GM23338 (cell line): ENCODE results near the gene ACAP1. TPM values are rescaled to one million over a fixed set of nuclear protein-coding genes. Genes with fewer than 3 reads are reported as not detected.

Experiments used
- ATAC-seq: fragments of 200-7000 bp; cut with Tn5 transposase; 3 replicates; pipeline ENCODE4 v1.9.1; 2020
- DNase-seq: peaks from one replicate; pipeline ENCODE4 v3.0.0-alpha.2; 2015; ENCODE audit warnings: low spot score
- H2AFZ ChIP-seq: fragments of 200-600 bp; sonication (generic); 2 replicates; pipeline ENCODE4 v1.8.0; 2016; ENCODE audit warnings: antibody characterized with exemption, mild to moderate bottlenecking, moderate library complexity
- H3F3A ChIP-seq: fragments of 200-600 bp; sonication (generic); replicated peaks from 2 replicates; pipeline ENCODE4 v1.8.0; 2017; ENCODE audit warnings: antibody characterized with exemption, mixed run types, low read depth
- H3K27ac ChIP-seq: fragments of 200-600 bp; sonication (generic); 2 replicates; pipeline ENCODE4 v1.6.1; 2016; ENCODE audit warnings: low read depth
- H3K27me3 ChIP-seq: fragments of 200-600 bp; sonication (generic); 2 replicates; pipeline ENCODE4 v1.8.0; 2016; ENCODE audit warnings: mild to moderate bottlenecking, mixed run types, moderate library complexity; ENCODE audit not compliant: insufficient read depth
- H3K36me3 ChIP-seq: fragments of 200-600 bp; sonication (generic); 2 replicates; pipeline ENCODE4 v1.8.0; 2016; ENCODE audit warnings: mild to moderate bottlenecking; ENCODE audit not compliant: insufficient read depth
- H3K4me1 ChIP-seq: fragments of 200-600 bp; sonication (generic); 2 replicates; pipeline ENCODE4 v1.8.0; 2016; ENCODE audit warnings: mild to moderate bottlenecking, moderate library complexity; ENCODE audit not compliant: insufficient read depth
- H3K4me2 ChIP-seq: fragments of 200-600 bp; sonication (generic); 2 replicates; pipeline ENCODE4 v1.7.1; 2017; ENCODE audit warnings: mixed run types
- H3K4me3 ChIP-seq: fragments of 200-600 bp; sonication (generic); 2 replicates; pipeline ENCODE4 v1.6.1; 2016; ENCODE audit warnings: mixed run types
- H3K79me2 ChIP-seq: fragments of 200-600 bp; sonication (generic); replicated peaks from 2 replicates; pipeline ENCODE4 v1.8.0; 2017; ENCODE audit warnings: mild to moderate bottlenecking; ENCODE audit not compliant: insufficient read depth
- H3K9me2 ChIP-seq: fragments of 200-600 bp; sonication (generic); 2 replicates; pipeline ENCODE4 v1.8.0; 2017; ENCODE audit not compliant: insufficient read depth
- H4K20me1 ChIP-seq: fragments of 200-600 bp; sonication (generic); replicated peaks from 2 replicates; pipeline ENCODE4 v1.8.0; 2017; ENCODE audit warnings: mild to moderate bottlenecking; ENCODE audit not compliant: insufficient read depth
- H3K27ac Mint-ChIP-seq: 2 replicates; pipeline ENCODE4 v1.8.0; 2020; ENCODE audit warnings: inconsistent platforms, mild to moderate bottlenecking, moderate library complexity, mixed read lengths
- H3K27me3 Mint-ChIP-seq: 3 replicates; pipeline ENCODE4 v1.8.0; 2022; ENCODE audit warnings: low read depth, mild to moderate bottlenecking, moderate library complexity, mixed read lengths, inconsistent platforms; ENCODE audit not compliant: insufficient read depth, poor library complexity
- H3K36me3 Mint-ChIP-seq: 3 replicates; pipeline ENCODE4 v1.8.0; 2021; ENCODE audit warnings: low read depth, mild to moderate bottlenecking, inconsistent platforms, moderate library complexity, mixed read lengths
- H3K4me1 Mint-ChIP-seq: 3 replicates; pipeline ENCODE4 v1.8.0; 2020; ENCODE audit warnings: mild to moderate bottlenecking, inconsistent platforms, mixed read lengths
- H3K4me3 Mint-ChIP-seq: 3 replicates; pipeline ENCODE4 v1.8.0; 2021; ENCODE audit warnings: moderate library complexity, mild to moderate bottlenecking, inconsistent platforms, mixed read lengths
- H3K9me3 Mint-ChIP-seq: 3 replicates; pipeline ENCODE4 v1.8.0; 2020; ENCODE audit warnings: moderate library complexity, mild to moderate bottlenecking, inconsistent platforms, mixed read lengths
- CREB1 ChIP-seq: fragments of 250-450 bp; sonication (Bioruptor Pico); IDR thresholded peaks from 2 replicates; pipeline ENCODE4 v1.5.0; 2020; ENCODE audit warnings: low read depth, mild to moderate bottlenecking, moderate library complexity
- EZH2 ChIP-seq: fragments of 200-600 bp; sonication (generic); IDR thresholded peaks from one replicate; pipeline ENCODE4 v1.8.0; 2017; ENCODE audit warnings: antibody characterized with exemption, mild to moderate bottlenecking, low read depth; ENCODE audit not compliant: unreplicated experiment
- EZH2phosphoT487 ChIP-seq: fragments of 200-600 bp; sonication (generic); IDR thresholded peaks from one replicate; pipeline ENCODE4 v1.8.1; 2018; ENCODE audit warnings: antibody characterized with exemption; ENCODE audit not compliant: unreplicated experiment
- JUNB ChIP-seq: IDR thresholded peaks from one replicate; pipeline ENCODE4 v1.6.1; 2016; ENCODE audit warnings: antibody characterized with exemption; ENCODE audit not compliant: unreplicated experiment
- NANOG ChIP-seq: IDR thresholded peaks from 2 replicates; pipeline ENCODE4 v1.6.1; 2016; ENCODE audit warnings: antibody characterized with exemption, borderline replicate concordance
- POLR2AphosphoS5 ChIP-seq: IDR thresholded peaks from 2 replicates; pipeline ENCODE4 v1.6.1; 2016; ENCODE audit warnings: antibody characterized with exemption, low read depth
- STAT1 ChIP-seq: IDR thresholded peaks from one replicate; pipeline ENCODE4 v1.6.1; 2016; ENCODE audit warnings: antibody characterized with exemption; ENCODE audit not compliant: unreplicated experiment
- ZNF114 ChIP-seq: fragments of 250-450 bp; sonication (Bioruptor Pico); IDR thresholded peaks from 2 replicates; pipeline ENCODE4 v1.5.0; 2020; ENCODE audit warnings: mild to moderate bottlenecking, moderate library complexity
- ZNF331 ChIP-seq: fragments of 250-450 bp; sonication (Bioruptor Pico); IDR thresholded peaks from 2 replicates; pipeline ENCODE4 v1.5.0; 2020; ENCODE audit warnings: low read depth, mild to moderate bottlenecking, moderate library complexity
- polyA plus RNA-seq: library from polyadenylated mRNA; unstranded; fragments of >200 nt; fragmentation: Nextera tagmentation; extraction: Ambion mirVana; gene quantifications from 2 replicates; pipeline ENCODE4 v1.2.1, GENCODE V29; 2016
- total RNA-seq: library from RNA; depleted of rRNA; stranded (reverse); fragments of >200 nt; shearing (Covaris generic); gene quantifications from 2 replicates; pipeline ENCODE4 v1.2.3, GENCODE V29; 2014
- TF ChIP-seq, protein P1 (sequence below): IDR thresholded peaks from one replicate; pipeline ENCODE4 v1.6.1; 2018; ENCODE audit warnings: antibody characterized with exemption; ENCODE audit not compliant: unreplicated experiment
- TF ChIP-seq, protein P2 (sequence below): IDR thresholded peaks from 2 replicates; pipeline ENCODE4 v1.6.1; 2016; ENCODE audit warnings: antibody characterized with exemption
- TF ChIP-seq, protein P3 (sequence below): fragments of 250-450 bp; sonication (Bioruptor Pico); IDR thresholded peaks from 2 replicates; pipeline ENCODE4 v1.5.0; 2020; ENCODE audit warnings: mild to moderate bottlenecking, moderate library complexity
- TF ChIP-seq, protein P4 (sequence below), 2 experiments: fragments of 200-600 bp in 1 of 2; sonication (generic) in 1 of 2; conservative IDR thresholded peaks; 2 replicates each; pipeline versions ENCODE4 v1.5.1 to v1.6.1; 2016 to 2017; ENCODE audit warnings: antibody characterized with exemption in 2 of 2, low read depth in 2 of 2, mild to moderate bottlenecking in 2 of 2, moderate library complexity in 1 of 2

ACAP1 gene
- total and polyA plus RNA-seq, 2 experiments from 2014 or later, result 30.7 to 40.1 TPM

DNA sequence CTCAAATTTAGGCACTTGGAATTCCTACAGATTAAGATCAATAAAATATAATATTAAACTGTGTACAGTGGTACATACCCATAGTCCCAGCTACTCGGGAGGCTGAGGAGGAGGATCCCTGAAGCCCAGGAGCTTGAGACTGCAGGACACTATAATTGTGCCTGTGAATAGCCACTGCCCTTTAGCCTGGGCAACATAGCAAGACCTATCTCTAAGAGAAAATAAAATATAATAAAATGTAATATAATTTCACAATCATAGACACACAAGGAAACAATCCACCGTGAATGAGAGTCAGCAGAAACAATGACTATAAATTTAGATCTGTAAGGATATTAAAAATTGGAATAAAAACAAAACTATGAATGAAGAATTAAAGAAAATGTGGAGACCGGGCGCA is 34.5 kb downstream of the ACAP1 start:
- Histone ChIP-seq H3F3A (0 out of 2 replicates have a peak, but pooled peaks cover 5% of the 10 kb centered on the region), H3K4me2 (no peak overlapping the region), H3K79me2 (no peaks in the 10 kb centered on the region), H3K4me3 (no peak overlapping the region), H3K4me1 (peaks cover 28% of the 10 kb centered on the region), H3K9me2 (no peaks in the 10 kb centered on the region), H2AFZ (no peak overlapping the region), H3K36me3 (no peaks in the 10 kb centered on the region), H3K27ac (no peak overlapping the region), H4K20me1 (no peaks in the 10 kb centered on the region), H3K27me3 (no peaks in the 10 kb centered on the region)
- Mint-ChIP-seq H3K36me3 (no peaks in the 10 kb centered on the region), H3K4me1 (peaks cover 26% of the 10 kb centered on the region), H3K9me3 (no peaks in the 10 kb centered on the region), H3K4me3 (no peak overlapping the region), H3K27me3 (peaks cover 6% of the 10 kb centered on the region), H3K27ac (no peak overlapping the region)
- DNase-seq (no peak), ATAC-seq (no peak)
- no peak for TF ChIP-seq NANOG
- no peak for TF ChIP-seq ZNF114 (CRISPR knock-in tag)
- no peak for TF ChIP-seq EZH2phosphoT487
- TF ChIP-seq STAT1, result no peak
- TF ChIP-seq POLR2AphosphoS5, result no peak
- TF ChIP-seq, protein P1, sequence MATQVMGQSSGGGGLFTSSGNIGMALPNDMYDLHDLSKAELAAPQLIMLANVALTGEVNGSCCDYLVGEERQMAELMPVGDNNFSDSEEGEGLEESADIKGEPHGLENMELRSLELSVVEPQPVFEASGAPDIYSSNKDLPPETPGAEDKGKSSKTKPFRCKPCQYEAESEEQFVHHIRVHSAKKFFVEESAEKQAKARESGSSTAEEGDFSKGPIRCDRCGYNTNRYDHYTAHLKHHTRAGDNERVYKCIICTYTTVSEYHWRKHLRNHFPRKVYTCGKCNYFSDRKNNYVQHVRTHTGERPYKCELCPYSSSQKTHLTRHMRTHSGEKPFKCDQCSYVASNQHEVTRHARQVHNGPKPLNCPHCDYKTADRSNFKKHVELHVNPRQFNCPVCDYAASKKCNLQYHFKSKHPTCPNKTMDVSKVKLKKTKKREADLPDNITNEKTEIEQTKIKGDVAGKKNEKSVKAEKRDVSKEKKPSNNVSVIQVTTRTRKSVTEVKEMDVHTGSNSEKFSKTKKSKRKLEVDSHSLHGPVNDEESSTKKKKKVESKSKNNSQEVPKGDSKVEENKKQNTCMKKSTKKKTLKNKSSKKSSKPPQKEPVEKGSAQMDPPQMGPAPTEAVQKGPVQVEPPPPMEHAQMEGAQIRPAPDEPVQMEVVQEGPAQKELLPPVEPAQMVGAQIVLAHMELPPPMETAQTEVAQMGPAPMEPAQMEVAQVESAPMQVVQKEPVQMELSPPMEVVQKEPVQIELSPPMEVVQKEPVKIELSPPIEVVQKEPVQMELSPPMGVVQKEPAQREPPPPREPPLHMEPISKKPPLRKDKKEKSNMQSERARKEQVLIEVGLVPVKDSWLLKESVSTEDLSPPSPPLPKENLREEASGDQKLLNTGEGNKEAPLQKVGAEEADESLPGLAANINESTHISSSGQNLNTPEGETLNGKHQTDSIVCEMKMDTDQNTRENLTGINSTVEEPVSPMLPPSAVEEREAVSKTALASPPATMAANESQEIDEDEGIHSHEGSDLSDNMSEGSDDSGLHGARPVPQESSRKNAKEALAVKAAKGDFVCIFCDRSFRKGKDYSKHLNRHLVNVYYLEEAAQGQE, result no peak
- TF ChIP-seq, protein P2, sequence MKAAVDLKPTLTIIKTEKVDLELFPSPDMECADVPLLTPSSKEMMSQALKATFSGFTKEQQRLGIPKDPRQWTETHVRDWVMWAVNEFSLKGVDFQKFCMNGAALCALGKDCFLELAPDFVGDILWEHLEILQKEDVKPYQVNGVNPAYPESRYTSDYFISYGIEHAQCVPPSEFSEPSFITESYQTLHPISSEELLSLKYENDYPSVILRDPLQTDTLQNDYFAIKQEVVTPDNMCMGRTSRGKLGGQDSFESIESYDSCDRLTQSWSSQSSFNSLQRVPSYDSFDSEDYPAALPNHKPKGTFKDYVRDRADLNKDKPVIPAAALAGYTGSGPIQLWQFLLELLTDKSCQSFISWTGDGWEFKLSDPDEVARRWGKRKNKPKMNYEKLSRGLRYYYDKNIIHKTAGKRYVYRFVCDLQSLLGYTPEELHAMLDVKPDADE, result no peak
- TF ChIP-seq ZNF331, result no peak
- no peak for TF ChIP-seq JUNB
- TF ChIP-seq EZH2, result no peak
- TF ChIP-seq CREB1 (CRISPR knock-in tag), result no peak
- TF ChIP-seq, protein P3, sequence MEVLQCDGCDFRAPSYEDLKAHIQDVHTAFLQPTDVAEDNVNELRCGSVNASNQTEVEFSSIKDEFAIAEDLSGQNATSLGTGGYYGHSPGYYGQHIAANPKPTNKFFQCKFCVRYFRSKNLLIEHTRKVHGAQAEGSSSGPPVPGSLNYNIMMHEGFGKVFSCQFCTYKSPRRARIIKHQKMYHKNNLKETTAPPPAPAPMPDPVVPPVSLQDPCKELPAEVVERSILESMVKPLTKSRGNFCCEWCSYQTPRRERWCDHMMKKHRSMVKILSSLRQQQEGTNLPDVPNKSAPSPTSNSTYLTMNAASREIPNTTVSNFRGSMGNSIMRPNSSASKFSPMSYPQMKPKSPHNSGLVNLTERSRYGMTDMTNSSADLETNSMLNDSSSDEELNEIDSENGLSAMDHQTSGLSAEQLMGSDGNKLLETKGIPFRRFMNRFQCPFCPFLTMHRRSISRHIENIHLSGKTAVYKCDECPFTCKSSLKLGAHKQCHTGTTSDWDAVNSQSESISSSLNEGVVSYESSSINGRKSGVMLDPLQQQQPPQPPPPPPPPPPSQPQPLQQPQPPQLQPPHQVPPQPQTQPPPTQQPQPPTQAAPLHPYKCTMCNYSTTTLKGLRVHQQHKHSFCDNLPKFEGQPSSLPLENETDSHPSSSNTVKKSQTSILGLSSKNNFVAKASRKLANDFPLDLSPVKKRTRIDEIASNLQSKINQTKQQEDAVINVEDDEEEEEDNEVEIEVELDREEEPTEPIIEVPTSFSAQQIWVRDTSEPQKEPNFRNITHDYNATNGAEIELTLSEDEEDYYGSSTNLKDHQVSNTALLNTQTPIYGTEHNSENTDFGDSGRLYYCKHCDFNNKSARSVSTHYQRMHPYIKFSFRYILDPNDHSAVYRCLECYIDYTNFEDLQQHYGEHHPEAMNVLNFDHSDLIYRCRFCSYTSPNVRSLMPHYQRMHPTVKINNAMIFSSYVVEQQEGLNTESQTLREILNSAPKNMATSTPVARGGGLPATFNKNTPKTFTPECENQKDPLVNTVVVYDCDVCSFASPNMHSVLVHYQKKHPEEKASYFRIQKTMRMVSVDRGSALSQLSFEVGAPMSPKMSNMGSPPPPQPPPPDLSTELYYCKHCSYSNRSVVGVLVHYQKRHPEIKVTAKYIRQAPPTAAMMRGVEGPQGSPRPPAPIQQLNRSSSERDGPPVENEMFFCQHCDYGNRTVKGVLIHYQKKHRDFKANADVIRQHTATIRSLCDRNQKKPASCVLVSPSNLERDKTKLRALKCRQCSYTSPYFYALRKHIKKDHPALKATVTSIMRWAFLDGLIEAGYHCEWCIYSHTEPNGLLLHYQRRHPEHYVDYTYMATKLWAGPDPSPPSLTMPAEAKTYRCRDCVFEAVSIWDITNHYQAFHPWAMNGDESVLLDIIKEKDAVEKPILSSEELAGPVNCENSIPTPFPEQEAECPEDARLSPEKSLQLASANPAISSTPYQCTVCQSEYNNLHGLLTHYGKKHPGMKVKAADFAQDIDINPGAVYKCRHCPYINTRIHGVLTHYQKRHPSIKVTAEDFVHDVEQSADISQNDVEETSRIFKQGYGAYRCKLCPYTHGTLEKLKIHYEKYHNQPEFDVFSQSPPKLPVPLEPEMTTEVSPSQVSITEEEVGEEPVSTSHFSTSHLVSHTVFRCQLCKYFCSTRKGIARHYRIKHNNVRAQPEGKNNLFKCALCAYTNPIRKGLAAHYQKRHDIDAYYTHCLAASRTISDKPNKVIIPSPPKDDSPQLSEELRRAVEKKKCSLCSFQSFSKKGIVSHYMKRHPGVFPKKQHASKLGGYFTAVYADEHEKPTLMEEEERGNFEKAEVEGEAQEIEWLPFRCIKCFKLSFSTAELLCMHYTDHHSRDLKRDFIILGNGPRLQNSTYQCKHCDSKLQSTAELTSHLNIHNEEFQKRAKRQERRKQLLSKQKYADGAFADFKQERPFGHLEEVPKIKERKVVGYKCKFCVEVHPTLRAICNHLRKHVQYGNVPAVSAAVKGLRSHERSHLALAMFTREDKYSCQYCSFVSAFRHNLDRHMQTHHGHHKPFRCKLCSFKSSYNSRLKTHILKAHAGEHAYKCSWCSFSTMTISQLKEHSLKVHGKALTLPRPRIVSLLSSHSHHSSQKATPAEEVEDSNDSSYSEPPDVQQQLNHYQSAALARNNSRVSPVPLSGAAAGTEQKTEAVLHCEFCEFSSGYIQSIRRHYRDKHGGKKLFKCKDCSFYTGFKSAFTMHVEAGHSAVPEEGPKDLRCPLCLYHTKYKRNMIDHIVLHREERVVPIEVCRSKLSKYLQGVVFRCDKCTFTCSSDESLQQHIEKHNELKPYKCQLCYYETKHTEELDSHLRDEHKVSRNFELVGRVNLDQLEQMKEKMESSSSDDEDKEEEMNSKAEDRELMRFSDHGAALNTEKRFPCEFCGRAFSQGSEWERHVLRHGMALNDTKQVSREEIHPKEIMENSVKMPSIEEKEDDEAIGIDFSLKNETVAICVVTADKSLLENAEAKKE (CRISPR knock-in tag), result no peak
- TF ChIP-seq, protein P4, sequence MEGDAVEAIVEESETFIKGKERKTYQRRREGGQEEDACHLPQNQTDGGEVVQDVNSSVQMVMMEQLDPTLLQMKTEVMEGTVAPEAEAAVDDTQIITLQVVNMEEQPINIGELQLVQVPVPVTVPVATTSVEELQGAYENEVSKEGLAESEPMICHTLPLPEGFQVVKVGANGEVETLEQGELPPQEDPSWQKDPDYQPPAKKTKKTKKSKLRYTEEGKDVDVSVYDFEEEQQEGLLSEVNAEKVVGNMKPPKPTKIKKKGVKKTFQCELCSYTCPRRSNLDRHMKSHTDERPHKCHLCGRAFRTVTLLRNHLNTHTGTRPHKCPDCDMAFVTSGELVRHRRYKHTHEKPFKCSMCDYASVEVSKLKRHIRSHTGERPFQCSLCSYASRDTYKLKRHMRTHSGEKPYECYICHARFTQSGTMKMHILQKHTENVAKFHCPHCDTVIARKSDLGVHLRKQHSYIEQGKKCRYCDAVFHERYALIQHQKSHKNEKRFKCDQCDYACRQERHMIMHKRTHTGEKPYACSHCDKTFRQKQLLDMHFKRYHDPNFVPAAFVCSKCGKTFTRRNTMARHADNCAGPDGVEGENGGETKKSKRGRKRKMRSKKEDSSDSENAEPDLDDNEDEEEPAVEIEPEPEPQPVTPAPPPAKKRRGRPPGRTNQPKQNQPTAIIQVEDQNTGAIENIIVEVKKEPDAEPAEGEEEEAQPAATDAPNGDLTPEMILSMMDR (conservative IDR thresholded peaks at IDR 0.05; ENCODE audit: low read depth in 2 of 2), result no peak
